HepG2 (cell line): Measurements from ENCODE around the gene TEF. TPM values are rescaled to one million over a fixed set of nuclear protein-coding genes. Genes with fewer than 3 reads are reported as not detected.

Source experiments
- CEBPZ ChIP-seq: IDR thresholded peaks from 2 replicates; pipeline ENCODE4 v1.6.1; 2012; ENCODE audit warnings: low read length, improper control_type of control experiment
- E2F2 ChIP-seq: sonication (generic); formaldehyde crosslinking; IDR thresholded peaks from 2 replicates; pipeline ENCODE4 v1.4.0; 2020; ENCODE audit warnings: missing genetic modification reagents, borderline replicate concordance
- EEA1 ChIP-seq: sonication (generic); formaldehyde crosslinking; IDR thresholded peaks from 2 replicates; pipeline ENCODE4 v1.5.1; 2020; ENCODE audit warnings: mild to moderate bottlenecking, missing genetic modification reagents, borderline replicate concordance
- FIP1L1 ChIP-seq: fragments of 200-400 bp; formaldehyde crosslinking; IDR thresholded peaks from 2 replicates; pipeline ENCODE4 v1.6.1; 2018; ENCODE audit warnings: low read depth, mild to moderate bottlenecking, low read length, moderate library complexity, borderline replicate concordance; ENCODE audit not compliant: insufficient read depth
- GABPA ChIP-seq, 2 experiments: IDR thresholded peaks; 2 replicates each; pipeline ENCODE4 v1.6.1; 2011 to 2016; ENCODE audit warnings: low read depth in 2 of 2, low read length in 1 of 2, missing biosample characterization in 1 of 2, missing genetic modification characterization in 1 of 2
- GMEB2 ChIP-seq: IDR thresholded peaks from 2 replicates; pipeline ENCODE4 v1.6.1; 2016; ENCODE audit warnings: missing biosample characterization, missing genetic modification reagents, low read depth
- KLF15 ChIP-seq: sonication (generic); formaldehyde crosslinking; IDR thresholded peaks from 2 replicates; pipeline ENCODE4 v1.8.1; 2023; ENCODE audit warnings: borderline replicate concordance, mild to moderate bottlenecking, inconsistent platforms, missing genetic modification reagents, mixed read lengths
- MTA1 ChIP-seq: sonication (generic); formaldehyde crosslinking; IDR thresholded peaks from 2 replicates; pipeline ENCODE4 v1.4.0; 2020; ENCODE audit warnings: missing genetic modification reagents, mild to moderate bottlenecking, borderline replicate concordance
- PTBP1 ChIP-seq: fragments of 200-400 bp; formaldehyde crosslinking; IDR thresholded peaks from 2 replicates; pipeline ENCODE4 v1.6.1; 2018; ENCODE audit warnings: low read length, low read depth; ENCODE audit not compliant: poor library complexity, severe bottlenecking
- RAD51 ChIP-seq: fragments of 450-650 bp; IDR thresholded peaks from 2 replicates; pipeline ENCODE4 v1.6.1; 2016; ENCODE audit warnings: borderline replicate concordance
- SNAPC4 ChIP-seq: sonication (generic); formaldehyde crosslinking; IDR thresholded peaks from 2 replicates; pipeline ENCODE4 v1.4.0; 2020; ENCODE audit warnings: mild to moderate bottlenecking, missing genetic modification reagents
- TEAD3 ChIP-seq: optimal IDR thresholded peaks from 2 replicates; pipeline ENCODE3; 2016; ENCODE audit warnings: borderline replicate concordance
- ZNF230 ChIP-seq: sonication (generic); formaldehyde crosslinking; IDR thresholded peaks from 2 replicates; pipeline ENCODE4 v1.4.0; 2020; ENCODE audit warnings: mild to moderate bottlenecking, missing genetic modification reagents
- ZNF292 ChIP-seq: sonication (generic); formaldehyde crosslinking; IDR thresholded peaks from 2 replicates; pipeline ENCODE4 v1.8.1; 2022; ENCODE audit warnings: mild to moderate bottlenecking, low read depth, missing genetic modification reagents, borderline replicate concordance
- ZNF816 ChIP-seq: sonication (generic); formaldehyde crosslinking; IDR thresholded peaks from 2 replicates; pipeline ENCODE4 v1.8.0; 2022; ENCODE audit warnings: missing genetic modification reagents, mild to moderate bottlenecking, borderline replicate concordance
- polyA plus RNA-seq, 8 experiments: library from polyadenylated mRNA; depleted of rRNA in 3 of 8; stranded (reverse) in 7 of 8; unstranded in 1 of 8; fragments of >200 nt; fragmentation: Illumina TruSeq in 4 of 8; extraction: Trizol in 4 of 8; gene quantifications; 2 replicates each; pipeline versions ENCODE4 v1.2.1 to v1.2.3, GENCODE V29; 2011 to 2016; ENCODE audit warnings: low read depth in 4 of 8, missing spikeins in 1 of 8, mixed read lengths in 1 of 8; ENCODE audit not compliant: insufficient read depth in 1 of 8
- total RNA-seq, 5 experiments: library from RNA; depleted of rRNA; stranded (reverse); fragments of >200 nt; fragmentation: Illumina TruSeq; extraction: Trizol; gene quantifications; 2 replicates each; pipeline ENCODE4 v1.2.3, GENCODE V29; 2016; ENCODE audit warnings: low read depth in 1 of 5

The TEF gene
- total and polyA plus RNA-seq, 2 of the 13 experiments (the other 11 are each of a cell fraction or from before 2014, with no cell fraction given), result 7.6 to 11.2 TPM

- TF ChIP-seq GMEB2 (CRISPR knock-in tag) (peak; percentile 49; the same call in 1 of the 2 replicates), ZNF816 (CRISPR knock-in tag) (no peak), CEBPZ (no peak), GABPA (IDR thresholded peaks at IDR 0.05; ENCODE audit: low read depth, low read length) (no peak), GABPA (CRISPR knock-in tag; IDR thresholded peaks at IDR 0.05; ENCODE audit: low read depth) (peak; percentile 75), E2F2 (no peak), TEAD3 (CRISPR knock-in tag) (peak; percentile 48), PTBP1 (no peak), ZNF230 (0 out of 2 replicates have a peak, but pooled peaks have one; percentile 0), KLF15 (CRISPR knock-in tag) (no peak), EEA1 (no peak), FIP1L1 (no peak), RAD51 (no peak), MTA1 (no peak; the same call in 1 of the 2 replicates), SNAPC4 (CRISPR knock-in tag) (peak; percentile 40; the same call in 1 of the 2 replicates), ZNF292 (no peak)
Observed at GRCh38 chr22:41448189-41448808, 66.6 kb downstream of the TEF start (continued).
